ENCODE measurements around the gene INPP5A. TPM values are rescaled to one million over a fixed set of nuclear protein-coding genes. Genes with fewer than 3 reads are reported as not detected.
"Not testable (repeated sequence)": the region's sequence is repeated elsewhere in the genome, so short reads cannot be mapped to it uniquely, and the experiment has no call there.

The INPP5A gene
- total RNA-seq, 1 donor from 2014 or later = 45.2 TPM

- DNase-seq (ENCODE audit: low spot score) = no peak
- H3K36me3 Mint-ChIP-seq (ENCODE audit: low read depth, unreplicated experiment) = no peaks in the 10 kb centered on the region
- no peaks in the 10 kb centered on the region for H3K4me1 Mint-ChIP-seq (ENCODE audit: unreplicated experiment)
- no peak for TF ChIP-seq CTCF (IDR thresholded peaks at IDR 0.05; ENCODE audit: unreplicated experiment)
- H3K27ac Mint-ChIP-seq (ENCODE audit: unreplicated experiment) = no peak overlapping the region
- no peaks in the 10 kb centered on the region for H3K9me3 Mint-ChIP-seq (ENCODE audit: unreplicated experiment)
- H3K27me3 Mint-ChIP-seq (ENCODE audit: unreplicated experiment) = peaks cover 11% of the 10 kb centered on the region
- H3K4me3 Mint-ChIP-seq (ENCODE audit: unreplicated experiment) = no peak overlapping the region
These were observed 256.6 kb downstream of the INPP5A start for GRCh38 chr10:132793871-132794849.

GRCh38 chr10:132796846-132797245 is 259.3 kb downstream of the INPP5A start:
- no peak for DNase-seq (ENCODE audit: low spot score)
- H3K4me1 Mint-ChIP-seq (ENCODE audit: unreplicated experiment) = no peaks in the 10 kb centered on the region
- TF ChIP-seq CTCF (IDR thresholded peaks at IDR 0.05; ENCODE audit: unreplicated experiment) = no peak
- H3K36me3 Mint-ChIP-seq (ENCODE audit: low read depth, unreplicated experiment) = no peaks in the 10 kb centered on the region
- H3K27me3 Mint-ChIP-seq (ENCODE audit: unreplicated experiment) = peaks cover 5% of the 10 kb centered on the region
- no peaks in the 10 kb centered on the region for H3K9me3 Mint-ChIP-seq (ENCODE audit: unreplicated experiment)
- H3K4me3 Mint-ChIP-seq (ENCODE audit: unreplicated experiment) = no peak overlapping the region
- no peak overlapping the region for H3K27ac Mint-ChIP-seq (ENCODE audit: unreplicated experiment)

DNA sequence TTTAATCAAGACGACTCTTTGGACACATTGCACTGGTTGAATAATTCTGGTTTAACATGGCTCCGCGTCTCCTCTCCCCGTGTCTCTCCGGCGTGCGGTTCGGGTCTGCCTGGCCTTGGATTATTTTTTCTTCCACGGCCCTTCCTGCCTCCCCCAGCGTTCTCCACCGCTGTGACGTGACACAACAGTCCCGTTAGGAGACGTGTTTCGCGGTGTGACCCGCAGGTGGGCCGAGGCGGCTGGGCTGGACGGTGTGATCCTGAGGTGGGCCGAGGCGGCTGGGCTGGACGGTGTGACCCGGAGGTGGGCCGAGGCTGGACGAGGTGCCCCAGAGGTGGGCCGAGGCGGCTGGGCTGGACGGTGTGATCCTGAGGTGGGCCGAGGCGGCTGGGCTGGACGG is 260.4 kb downstream of the INPP5A start:
- H3K36me3 Mint-ChIP-seq (ENCODE audit: low read depth, unreplicated experiment); H3K27me3 Mint-ChIP-seq (ENCODE audit: unreplicated experiment); DNase-seq (ENCODE audit: low spot score); H3K27ac Mint-ChIP-seq (ENCODE audit: unreplicated experiment); H3K4me3 Mint-ChIP-seq (ENCODE audit: unreplicated experiment); H3K9me3 Mint-ChIP-seq (ENCODE audit: unreplicated experiment); H3K4me1 Mint-ChIP-seq (ENCODE audit: unreplicated experiment): not testable (repeated sequence)

DNA sequence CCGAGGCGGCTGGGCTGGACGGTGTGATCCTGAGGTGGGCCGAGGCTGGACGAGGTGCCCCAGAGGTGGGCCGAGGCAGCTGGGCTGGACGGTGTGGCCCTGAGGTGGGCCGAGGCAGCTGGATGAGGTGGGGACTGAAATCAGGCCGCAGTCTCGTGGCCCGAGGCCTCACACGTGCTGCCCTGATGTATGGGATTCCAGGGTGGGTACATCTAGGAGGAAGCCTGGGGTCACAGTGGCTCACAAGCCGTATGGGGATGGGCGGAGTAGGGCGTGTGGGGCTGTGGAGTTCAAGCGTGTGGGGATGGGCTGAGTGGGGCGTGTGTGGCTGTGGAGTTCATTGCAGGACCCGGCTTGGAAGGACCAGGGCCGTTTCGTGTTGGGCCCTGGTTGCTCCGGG is 260.8 kb downstream of the INPP5A start:
- DNase-seq (ENCODE audit: low spot score) = no peak
- no peak overlapping the region for H3K4me3 Mint-ChIP-seq (ENCODE audit: unreplicated experiment)
- H3K36me3 Mint-ChIP-seq (ENCODE audit: low read depth, unreplicated experiment) = no peaks in the 10 kb centered on the region
- H3K27ac Mint-ChIP-seq (ENCODE audit: unreplicated experiment) = no peak overlapping the region
- peaks cover 5% of the 10 kb centered on the region for H3K27me3 Mint-ChIP-seq (ENCODE audit: unreplicated experiment)
- H3K9me3 Mint-ChIP-seq (ENCODE audit: unreplicated experiment) = no peaks in the 10 kb centered on the region
- no peaks in the 10 kb centered on the region for H3K4me1 Mint-ChIP-seq (ENCODE audit: unreplicated experiment)
- TF ChIP-seq CTCF (IDR thresholded peaks at IDR 0.05; ENCODE audit: unreplicated experiment) = no peak

DNA sequence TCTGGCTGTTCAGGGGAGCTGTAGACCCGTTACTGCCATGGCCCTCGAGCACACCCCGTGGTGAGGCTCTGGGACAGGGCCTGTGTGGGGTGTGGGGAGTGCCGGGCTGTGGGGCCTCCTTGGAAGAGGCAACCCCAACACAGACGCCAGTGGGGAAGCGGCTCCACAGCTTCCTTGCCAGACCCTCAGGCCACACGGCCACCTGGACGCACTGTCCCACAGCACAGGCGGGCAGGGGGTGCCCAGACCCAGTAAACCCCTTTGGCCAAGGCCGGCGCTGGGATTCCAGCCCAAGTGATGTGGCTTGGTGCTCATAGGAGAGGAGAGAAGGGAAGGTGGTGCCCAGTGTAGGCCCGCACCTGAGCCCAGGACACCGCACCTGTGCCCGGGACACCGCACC is 261.3 kb downstream of the INPP5A start:
- no peak overlapping the region for H3K27ac Mint-ChIP-seq (ENCODE audit: unreplicated experiment)
- no peaks in the 10 kb centered on the region for H3K4me1 Mint-ChIP-seq (ENCODE audit: unreplicated experiment)
- H3K27me3 Mint-ChIP-seq (ENCODE audit: unreplicated experiment) = peaks cover 7% of the 10 kb centered on the region
- H3K4me3 Mint-ChIP-seq (ENCODE audit: unreplicated experiment) = no peak overlapping the region
- TF ChIP-seq CTCF (IDR thresholded peaks at IDR 0.05; ENCODE audit: unreplicated experiment) = no peak
- no peaks in the 10 kb centered on the region for H3K9me3 Mint-ChIP-seq (ENCODE audit: unreplicated experiment)
- no peaks in the 10 kb centered on the region for H3K36me3 Mint-ChIP-seq (ENCODE audit: low read depth, unreplicated experiment)
- DNase-seq (ENCODE audit: low spot score) = no peak

Data from endothelial cell (in vitro differentiated cells).